Mesenteric fat pad (tissue), 1 donor: Measurements from ENCODE around the gene ANKRD12. TPM values are rescaled to one million over a fixed set of nuclear protein-coding genes. Genes with fewer than 3 reads are reported as not detected.

Experiments used
- DNase-seq: peaks from one replicate; pipeline ENCODE4 v3.0.0-alpha.2; 2020; ENCODE audit warnings: low spot score
- total RNA-seq: library from RNA; stranded (reverse); fragmentation: NEBNext Ultra II Directional; extraction: Animal tissue kit (Norgen Biotek cat#: 25700); gene quantifications from one replicate; pipeline ENCODE4 v1.2.1, GENCODE V29; 2021
- donor health status: DM: yes; HTN: yes; CAD: no.

Gene ANKRD12
- total RNA-seq, 1 donor from 2014 or later = 65.8 TPM

DNA sequence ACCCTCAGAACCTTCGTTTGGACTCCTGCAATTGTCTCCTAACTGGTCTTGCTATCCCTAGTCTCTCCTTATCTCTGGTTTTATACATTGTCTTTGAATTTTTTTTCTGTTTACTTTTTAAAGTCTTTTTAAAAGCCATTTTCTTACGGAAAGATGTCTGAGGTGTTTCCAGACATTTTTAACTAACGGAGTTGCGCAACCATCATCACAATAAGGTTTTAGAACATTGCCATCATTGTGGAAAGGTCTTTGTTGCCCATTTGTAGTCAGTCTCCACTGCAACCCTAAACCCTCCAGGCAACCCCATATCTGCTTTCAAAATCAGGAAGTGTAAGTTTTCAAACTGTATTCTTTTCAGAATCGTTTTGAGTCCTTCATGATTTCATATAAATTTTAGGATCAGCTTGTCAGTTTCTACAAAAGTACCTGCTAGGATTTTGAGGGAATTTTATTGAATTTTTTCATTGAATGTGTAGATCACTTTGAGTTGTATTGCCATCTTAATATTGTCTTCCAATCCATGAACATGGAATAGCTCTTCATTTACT, 46.3 kb downstream of the ANKRD12 start:
- DNase-seq = no peak

DNA sequence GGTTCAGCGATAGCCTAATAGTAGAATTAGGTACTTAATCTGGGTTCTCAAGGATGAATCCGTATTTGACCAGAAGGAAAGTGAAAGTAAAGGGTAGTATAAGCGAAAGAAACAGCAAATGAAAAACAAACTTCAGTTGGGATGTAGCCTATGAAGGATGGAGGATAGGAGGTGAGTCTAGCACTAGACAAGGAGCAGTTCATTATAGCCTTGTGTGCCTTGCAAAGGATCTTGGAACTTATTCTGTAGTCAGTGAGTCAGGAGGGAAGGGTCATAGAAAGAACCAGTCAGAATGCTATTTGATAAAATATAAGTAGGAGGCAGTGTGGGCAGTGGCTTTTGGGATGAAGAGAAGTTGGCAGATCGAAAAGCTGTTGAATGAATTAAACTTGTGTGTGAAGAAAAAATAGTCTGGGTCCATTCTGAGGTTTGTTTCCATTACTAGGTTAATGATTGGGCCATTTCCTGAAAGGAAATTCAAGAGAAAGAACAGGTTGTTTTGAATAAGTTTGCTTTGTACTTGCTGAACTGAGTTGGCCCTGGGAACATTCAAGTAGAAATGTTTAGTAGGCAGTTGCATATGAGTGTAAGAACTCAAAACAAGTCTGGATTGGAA, 48.5 kb downstream of the ANKRD12 start:
- no peak for DNase-seq

DNA sequence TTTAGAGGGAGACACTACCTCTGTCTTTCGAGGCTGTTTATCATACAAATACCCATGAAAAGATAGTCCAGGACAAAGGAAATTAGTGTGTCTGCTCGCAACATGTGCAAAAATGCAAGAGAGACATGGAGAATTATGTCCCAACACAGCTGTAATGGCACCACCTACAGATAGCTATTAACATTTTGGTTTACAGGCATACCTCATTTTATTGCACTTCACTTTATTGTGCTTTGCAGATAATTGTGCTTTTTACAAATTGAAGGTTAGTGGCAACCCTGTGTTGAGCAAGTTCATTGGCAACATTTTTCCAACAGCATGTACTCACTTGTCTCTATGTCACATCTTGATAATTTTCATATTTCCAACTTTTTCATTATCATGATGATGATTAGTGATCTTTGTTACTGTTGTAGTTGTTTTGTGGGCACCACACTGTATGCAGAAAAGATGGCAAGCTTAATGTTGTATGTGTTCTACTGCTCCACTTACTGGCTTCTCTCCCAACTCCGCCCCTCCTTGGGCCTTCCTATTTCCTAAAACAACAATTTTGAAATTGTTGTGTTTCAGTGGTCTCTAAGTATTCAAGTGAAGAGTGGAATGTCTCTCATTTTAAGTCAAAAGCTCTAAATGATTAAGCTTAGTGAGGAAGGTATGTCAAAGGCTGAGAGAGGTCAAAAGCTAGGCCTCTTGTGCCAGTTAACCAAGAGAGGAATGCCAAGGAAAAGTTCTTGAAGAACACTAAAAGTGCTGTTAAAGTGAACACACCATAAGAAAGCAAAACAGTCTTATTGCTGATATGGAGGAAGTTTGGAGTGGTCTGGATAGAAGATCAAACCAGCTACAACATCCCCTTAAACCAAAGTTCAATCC, 52.0 kb downstream of the ANKRD12 start:
- DNase-seq = no peak

DNA sequence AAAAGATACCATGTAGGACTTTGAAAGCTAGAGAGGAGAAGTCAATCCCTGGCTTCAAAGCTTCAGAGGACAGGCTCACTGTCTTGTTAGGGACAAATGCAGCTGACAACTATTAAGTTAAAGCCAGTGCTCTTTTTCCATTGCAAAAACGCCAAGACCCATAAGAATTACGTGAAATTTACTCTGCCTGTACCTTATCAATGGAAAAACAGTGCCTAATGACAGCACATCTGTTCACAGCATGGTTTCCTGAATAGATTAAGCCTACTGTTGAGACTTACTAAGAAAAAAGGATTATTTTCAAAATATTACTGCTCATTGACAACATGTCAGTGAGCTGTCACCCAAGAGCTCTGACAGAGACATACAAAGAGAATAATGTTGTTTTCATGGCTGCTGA, 52.9 kb downstream of the ANKRD12 start:
- DNase-seq = no peak

DNA sequence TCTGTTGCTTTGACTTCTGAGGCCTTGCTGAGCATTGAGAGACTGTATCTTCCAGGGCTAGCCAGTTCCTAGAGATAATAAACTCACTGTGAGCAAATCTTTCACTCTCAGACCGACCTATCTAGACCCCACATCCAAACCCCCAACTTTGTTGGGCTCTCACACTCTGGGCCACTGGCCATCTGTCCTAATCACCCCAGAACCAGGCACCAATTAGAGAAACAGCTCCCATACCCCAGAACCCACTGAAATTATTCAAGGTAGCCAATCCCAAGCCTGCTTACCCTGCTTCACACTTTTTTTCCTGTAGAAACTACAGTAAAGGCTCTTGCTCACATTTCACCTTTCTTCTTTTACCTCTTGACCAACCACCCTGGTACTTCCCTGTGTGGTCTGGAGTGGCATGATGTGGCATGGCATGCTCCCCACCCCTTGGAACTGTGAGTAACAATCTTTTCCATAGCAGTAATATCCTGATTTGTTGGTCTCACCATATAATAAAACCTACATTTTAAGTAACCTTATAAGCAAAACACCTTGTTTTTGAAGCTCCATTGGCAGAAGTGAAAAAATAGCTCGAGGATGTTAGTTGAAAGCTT, 55.2 kb downstream of the ANKRD12 start:
- no peak for DNase-seq

DNA sequence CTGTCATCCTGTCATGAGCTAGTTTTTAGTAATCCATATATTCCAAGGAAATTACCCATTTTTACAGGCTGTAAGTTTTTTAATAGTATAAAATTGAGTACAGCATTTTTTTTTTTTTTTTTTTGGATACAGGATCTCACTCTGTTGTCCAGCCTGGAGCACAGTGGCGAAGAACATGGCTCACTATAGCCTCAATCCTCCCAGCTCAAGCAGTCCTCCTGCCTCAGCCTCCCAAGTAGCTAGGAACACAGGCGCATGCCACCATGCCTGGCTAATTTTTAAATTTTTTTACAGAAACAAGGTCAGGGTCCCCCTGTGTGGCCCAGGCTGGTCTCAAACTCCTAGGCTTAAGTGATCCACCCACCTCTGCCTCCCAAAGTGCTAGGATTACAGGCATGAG, 56.5 kb downstream of the ANKRD12 start:
- no peak for DNase-seq

DNA sequence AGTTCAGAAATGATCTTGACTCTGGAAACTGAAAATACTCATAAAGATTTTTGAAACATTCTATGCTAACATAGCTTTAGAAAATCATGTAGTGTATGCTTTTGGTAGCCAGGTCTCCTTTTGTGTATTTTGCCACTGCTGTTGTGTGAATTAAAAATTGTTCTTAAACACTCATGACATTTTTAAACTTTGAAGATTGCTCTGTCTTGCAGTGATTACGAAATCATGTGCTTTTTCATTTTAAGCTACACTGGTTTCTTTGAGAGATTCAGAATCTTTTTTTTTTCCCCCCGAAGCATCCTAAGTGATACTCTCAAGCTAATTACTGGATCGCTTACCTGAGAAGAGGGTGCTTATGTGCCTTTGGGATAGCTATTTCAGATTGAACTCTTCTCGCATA, 60.0 kb downstream of the ANKRD12 start:
- no peak for DNase-seq

DNA sequence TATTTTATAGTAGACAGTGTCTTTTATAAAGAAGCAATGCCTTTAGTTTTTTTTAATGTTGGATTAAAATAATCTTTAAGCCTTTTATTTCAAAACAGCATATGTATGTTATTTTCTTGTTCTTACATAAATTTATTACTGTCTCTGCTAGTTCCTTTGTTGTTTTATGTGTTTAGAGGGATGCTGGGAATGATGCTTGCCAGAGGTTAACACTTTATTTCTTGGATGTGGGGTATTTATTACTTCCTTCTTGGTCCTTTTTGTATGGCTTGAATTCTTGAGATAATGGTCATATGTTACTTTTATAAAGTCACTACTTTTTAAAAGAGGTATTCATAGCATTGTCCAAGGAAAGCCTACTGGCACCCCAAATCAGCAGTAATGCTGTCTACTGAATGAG, 63.1 kb downstream of the ANKRD12 start:
- DNase-seq = no peak

DNA sequence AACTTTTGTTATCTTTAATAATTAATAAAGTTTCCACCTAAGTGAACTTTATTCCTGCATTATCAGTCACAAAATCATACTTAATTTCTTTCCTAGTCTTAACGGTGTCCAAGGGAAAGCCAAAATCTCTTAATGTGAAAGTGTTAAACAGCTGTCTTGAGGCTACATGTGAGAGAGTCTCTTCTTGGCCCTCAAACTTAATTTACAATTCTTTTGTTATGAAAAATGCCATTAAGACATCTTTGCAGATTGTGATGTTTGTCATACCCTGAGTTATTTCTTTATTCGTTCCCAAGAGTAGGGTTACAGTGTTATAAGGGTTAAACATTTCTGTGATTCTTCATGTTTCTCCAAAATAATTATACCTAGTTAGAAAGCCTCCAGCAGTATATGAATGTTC, 64.6 kb downstream of the ANKRD12 start:
- DNase-seq = no peak

DNA sequence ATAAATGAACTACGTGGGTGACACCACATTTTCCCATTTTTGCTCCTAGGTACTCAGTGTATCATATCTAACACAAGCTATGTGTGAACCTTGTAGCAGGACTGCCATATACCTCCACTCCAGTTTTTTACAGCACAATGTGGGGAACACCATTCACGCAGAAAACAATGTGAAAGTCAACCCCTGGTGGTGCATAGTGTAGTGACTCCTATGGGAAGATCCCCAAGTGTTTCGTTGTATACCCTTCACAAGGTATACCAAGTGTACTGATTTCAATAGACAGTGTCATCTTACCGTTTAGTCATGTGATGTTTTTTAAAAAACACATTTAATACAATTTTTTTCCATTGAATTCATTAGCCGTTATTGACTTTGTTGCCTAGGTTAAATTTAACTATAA, 68.1 kb downstream of the ANKRD12 start:
- DNase-seq = no peak

DNA sequence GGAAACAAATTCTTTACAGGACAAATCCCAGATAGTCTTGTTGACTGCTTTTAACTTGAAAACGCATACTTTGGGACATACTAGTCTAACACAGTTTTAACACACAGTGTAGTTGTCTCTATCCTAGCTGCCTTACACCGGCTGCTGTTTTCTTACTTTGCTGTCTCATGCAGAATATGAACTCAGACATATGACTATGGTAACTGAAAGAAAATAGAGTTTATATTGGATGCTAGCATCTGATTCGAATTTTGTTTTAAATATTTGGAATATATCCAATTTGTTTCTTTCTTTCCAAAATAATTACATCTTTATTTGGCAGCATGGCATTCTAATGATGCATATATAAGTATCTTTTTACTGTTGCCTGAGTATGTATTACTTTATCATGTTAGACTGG, 69.8 kb downstream of the ANKRD12 start:
- DNase-seq = no peak

DNA sequence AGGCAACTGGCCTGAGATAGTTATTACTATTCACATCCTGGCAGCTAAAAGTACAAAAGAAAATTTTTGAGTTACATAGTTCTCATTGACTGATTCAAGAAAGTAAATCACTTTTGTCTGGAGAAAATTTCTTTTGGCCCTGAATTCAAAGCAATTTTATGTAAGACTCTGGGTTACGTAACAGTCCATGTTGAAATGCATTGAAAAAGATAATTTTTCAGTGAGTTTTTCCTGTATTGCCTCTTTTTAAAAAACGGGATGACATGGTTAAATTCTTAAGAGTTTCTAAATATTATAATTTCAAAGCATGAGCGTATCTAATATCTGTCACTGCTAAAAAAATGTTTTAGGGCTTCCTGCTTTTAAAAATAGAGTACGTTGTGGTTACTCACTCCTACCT, 72.7 kb downstream of the ANKRD12 start:
- DNase-seq = no peak

DNA sequence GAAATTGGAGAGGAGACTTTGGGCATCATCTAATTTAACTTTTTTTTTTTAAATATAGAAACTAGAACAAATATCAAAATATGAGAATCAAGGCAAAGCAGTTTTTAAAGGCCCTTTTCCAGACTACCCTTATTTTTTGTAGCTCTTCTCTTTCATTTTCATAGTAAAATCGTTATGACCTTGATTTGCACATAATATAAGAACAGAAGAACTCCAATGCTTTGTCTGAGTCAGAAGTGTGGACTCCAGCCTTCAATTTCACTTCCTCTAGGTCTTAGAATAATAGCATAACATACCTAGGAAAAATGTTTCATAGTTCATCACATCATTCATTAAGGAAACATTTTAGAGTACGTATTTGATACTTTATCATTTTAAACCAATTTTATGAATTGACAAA, 74.4 kb downstream of the ANKRD12 start:
- no peak for DNase-seq

DNA sequence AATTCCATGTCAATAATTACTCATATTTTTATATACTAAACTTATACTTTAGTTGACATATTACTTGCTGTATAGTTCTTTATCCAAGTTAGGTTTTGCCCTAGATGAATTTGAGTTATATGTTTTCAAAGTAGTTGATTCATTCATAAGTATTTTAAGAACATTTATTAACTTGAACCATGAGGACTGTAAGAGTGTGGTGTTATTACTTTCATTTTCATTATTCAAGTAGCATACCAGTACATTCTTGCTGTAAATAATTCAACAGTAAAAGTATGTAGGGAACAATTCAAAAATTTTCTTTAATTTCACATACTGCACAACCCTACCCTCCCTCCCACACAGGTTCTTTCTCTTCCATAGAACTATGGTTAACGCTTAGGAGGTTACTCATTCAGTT, 75.4 kb downstream of the ANKRD12 start:
- DNase-seq = no peak

DNA sequence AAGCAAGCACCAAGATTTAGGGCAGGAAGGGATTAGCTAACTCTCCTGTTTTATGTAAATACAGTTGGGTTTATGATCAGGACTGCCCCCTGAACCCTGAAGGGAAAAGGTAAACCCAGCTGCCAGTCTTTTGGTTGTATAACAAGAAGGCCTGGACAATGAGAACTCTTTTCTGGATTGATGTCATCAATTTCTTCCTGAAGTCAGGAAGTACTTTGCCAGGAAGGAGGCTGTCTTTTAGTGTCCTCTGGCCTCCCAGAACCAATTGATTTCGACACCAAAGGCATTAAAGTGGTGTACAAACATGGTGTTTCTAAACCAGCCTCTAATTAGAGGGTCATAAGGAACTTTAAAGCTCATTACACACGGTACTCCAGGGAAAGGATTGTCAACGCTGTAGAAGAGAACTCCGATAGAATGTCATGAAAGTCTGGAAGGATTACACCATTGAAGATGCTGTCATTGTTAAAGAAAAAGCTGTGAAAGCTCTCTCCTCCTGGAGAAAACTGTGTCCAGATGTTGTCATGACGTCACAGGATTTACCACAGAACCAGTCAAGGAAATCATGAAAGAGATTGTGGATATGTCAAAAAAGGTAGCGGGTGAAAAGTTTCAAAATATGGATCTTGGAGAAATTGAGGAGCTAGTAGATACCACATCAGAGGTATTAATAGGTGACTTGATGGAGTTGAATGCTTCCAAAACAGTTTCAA, 78.8 kb downstream of the ANKRD12 start:
- DNase-seq = no peak

DNA sequence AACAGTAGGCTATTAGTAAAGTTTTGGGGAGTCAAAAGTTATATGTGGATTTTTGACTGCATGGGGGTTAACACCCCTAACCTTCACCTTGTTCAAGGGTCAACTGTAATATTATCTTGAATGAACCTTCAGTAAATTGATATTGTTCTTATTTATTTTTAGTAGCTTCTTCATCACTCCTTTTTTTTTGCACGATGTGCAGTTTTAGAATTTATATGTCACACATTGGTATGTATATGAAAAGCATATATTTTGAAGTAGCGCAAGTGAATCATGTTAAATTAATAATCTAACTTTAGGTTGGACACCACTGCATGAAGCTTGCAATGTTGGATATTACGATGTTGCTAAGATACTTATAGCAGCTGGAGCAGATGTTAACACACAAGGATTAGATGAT, 79.9 kb downstream of the ANKRD12 start:
- no peak for DNase-seq

DNA sequence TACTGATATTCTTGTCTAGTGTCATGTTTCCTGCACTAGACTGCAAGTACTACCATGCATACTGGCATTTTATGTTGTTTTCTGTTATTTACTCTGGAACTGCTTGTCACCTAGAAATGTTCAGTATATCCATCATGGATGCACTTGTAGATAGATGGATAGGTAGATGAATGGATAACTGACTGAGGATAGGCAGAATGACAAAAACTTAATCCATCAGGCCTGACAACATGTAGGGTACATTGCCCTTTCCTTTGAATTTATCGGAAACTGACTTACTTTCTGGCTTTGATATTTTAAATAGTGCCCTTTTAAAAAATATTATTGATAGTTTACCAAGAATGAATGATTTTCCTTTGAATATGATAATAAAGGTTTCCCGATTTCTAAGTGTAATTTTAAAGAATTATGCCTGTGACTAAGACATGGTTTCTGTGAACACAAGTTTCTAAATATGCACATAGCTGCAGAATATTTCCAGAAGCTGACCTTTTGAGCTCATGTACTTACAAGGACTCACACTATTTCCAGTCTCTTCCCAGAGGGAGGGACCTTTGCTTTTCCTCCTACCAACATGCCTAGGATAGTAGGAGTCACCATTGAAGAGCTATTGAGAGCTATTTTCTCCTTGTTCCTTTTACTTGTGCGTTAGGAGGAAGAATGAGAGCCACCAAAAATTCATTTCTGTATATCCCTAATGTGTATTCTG, 81.3 kb downstream of the ANKRD12 start:
- no peak for DNase-seq

DNA sequence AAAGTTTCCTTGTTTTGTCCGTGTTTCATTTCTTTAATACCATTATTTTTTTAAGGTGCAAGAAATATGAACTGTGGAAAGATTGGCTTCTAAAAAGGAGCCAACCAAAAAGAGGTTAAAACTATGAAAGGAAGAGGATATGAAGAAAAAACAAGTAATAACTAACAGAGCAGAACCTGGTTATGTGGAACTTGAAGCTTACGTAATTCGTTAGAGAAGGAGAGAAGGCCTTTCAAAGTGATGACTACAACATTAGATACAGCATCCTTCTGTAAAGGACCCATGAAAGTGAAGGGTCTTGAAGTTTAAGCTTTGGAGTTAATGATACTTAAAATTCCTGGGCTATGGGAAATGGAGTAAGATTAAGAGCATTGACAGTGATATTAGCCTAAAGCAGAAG, 84.5 kb downstream of the ANKRD12 start:
- DNase-seq = no peak

DNA sequence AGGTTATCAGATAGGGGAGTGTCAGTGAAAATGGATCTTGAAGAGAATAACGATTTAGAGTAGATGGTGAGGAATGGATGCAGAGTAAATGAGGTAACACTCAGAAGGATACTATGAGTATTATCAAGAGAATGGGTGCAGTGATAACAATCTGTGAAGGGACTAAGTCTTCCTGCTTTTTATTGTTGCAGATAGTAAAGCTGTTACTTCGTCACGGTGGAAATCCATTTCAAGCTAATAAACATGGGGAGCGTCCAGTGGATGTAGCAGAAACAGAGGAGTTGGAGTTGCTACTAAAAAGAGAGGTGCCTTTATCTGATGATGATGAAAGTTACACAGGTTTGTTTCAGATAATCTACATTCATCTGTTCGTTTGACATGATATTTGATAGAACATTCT, 85.1 kb downstream of the ANKRD12 start:
- DNase-seq = no peak

DNA sequence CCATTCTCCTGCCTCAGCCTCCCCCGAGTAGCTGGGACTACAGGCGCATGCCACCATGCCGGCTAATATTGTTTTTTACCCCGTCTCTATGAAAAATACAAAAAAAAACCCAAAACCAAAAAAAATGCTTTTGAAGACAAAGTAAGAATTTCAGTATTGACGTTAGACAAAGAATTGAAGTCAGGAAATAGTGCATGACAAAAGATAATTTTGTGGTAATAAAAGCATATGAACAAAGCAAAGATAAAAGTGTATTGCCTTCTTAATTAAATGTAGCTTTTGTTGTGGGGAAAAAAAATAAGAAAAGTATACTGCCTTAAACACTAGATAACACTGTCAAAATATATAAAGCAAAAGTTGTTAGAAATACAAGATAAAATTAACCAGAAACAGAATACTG, 86.8 kb downstream of the ANKRD12 start:
- DNase-seq = no peak

DNA sequence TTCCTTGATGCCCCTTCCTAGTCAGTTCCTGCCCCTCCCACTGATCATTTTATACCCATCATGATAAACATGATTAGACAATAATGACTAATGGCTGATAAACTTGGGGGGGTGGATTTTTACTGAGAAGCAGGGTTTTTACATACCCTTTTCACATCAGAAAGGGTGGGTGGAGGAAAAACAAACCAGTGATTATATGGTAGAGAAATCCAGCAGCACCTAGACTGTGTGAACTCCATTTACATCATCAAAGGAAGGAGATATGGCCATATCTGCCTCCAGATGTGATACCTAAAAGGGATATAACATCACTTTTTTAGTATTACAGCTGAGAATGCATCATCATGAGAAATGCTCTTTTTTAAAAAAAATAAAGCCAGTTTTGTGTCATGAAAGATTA, 89.9 kb downstream of the ANKRD12 start:
- no peak for DNase-seq
